ELF-1 (cell line): ENCODE measurements around the gene NAXE.
A peak's percentile ranks its signal among the peaks of the same experiment; 100 is the strongest.
"Not testable (repeated sequence)": the region's sequence is repeated elsewhere in the genome, so short reads cannot be mapped to it uniquely, and the experiment has no call there.

Source experiments
- DNase-seq: peaks from one replicate; pipeline ENCODE4 v3.0.0-alpha.2; 2016; ENCODE audit warnings: low read depth, low spot score

The NAXE gene

GRCh38 chr1:156571261-156571852 is 20.2 kb upstream of the NAXE start:
- DNase-seq = no peak

- DNase-seq = peak; percentile 87
Observed at GRCh38 chr1:156571919-156572662, 19.5 kb upstream of the NAXE start, which contains the start of gene IQGAP3. TSS of gene IQGAP3 (minus strand) at chr1:156572565. CDS start at chr1:156572529, 36 bp downstream.

GRCh38 chr1:156572663-156573018 is 18.9 kb upstream of the NAXE start:
- no peak for DNase-seq

- DNase-seq = no peak
Observed at GRCh38 chr1:156574039-156574633, 17.4 kb upstream of the NAXE start.

- no peak for DNase-seq
Observed at GRCh38 chr1:156577550-156577949, 14.0 kb upstream of the NAXE start.

GRCh38 chr1:156578055-156578454 is 13.5 kb upstream of the NAXE start:
- no peak for DNase-seq

- DNase-seq = no peak
Observed at GRCh38 chr1:156579472-156579871, 12.1 kb upstream of the NAXE start, which contains the start of gene TTC24. TSS of gene TTC24 (plus strand) at chr1:156579723. CDS start at chr1:156581365, 1,642 bp downstream.

GRCh38 chr1:156581661-156582387 is 9.8 kb upstream of the NAXE start:
- DNase-seq = no peak

GRCh38 chr1:156582388-156583017 is 9.1 kb upstream of the NAXE start:
- no peak for DNase-seq

GRCh38 chr1:156583821-156584622 is 7.6 kb upstream of the NAXE start:
- DNase-seq = peak; percentile 73

- peak; percentile 59 for DNase-seq
Observed at GRCh38 chr1:156584813-156585212, 6.8 kb upstream of the NAXE start.

GRCh38 chr1:156586323-156586722 is 5.3 kb upstream of the NAXE start:
- DNase-seq = no peak

- no peak for DNase-seq
Observed at GRCh38 chr1:156586892-156587477, 4.6 kb upstream of the NAXE start.

GRCh38 chr1:156587927-156588326 is 3.6 kb upstream of the NAXE start:
- DNase-seq = not testable (repeated sequence)

GRCh38 chr1:156589546-156589945 is 2.0 kb upstream of the NAXE start:
- no peak for DNase-seq

- no peak for DNase-seq
Observed at GRCh38 chr1:156590326-156591180, 1.0 kb upstream of the NAXE start.

- no peak for DNase-seq
Observed at GRCh38 chr1:156591181-156591431, 470 bp upstream of the NAXE start.

- no peak for DNase-seq
Observed at GRCh38 chr1:156592158-156592909, 758 bp downstream of the NAXE start.
